GM12875 (cell line): Measurements from ENCODE around the gene SUCLG1.
A peak's percentile ranks its signal among the peaks of the same experiment; 100 is the strongest.

Experiments
- H3K4me3 ChIP-seq: one replicate; pipeline ENCODE4 v1.5.1; 2011; ENCODE audit warnings: low read depth, low read length, control low read depth
- TF ChIP-seq, protein P1 (sequence below): IDR thresholded peaks from 2 replicates; pipeline ENCODE4 v1.5.1; 2011; ENCODE audit warnings: low read depth, mild to moderate bottlenecking, control low read depth, inconsistent platforms, low read length, moderate library complexity, borderline replicate concordance; ENCODE audit not compliant: insufficient read depth

The SUCLG1 gene

DNA sequence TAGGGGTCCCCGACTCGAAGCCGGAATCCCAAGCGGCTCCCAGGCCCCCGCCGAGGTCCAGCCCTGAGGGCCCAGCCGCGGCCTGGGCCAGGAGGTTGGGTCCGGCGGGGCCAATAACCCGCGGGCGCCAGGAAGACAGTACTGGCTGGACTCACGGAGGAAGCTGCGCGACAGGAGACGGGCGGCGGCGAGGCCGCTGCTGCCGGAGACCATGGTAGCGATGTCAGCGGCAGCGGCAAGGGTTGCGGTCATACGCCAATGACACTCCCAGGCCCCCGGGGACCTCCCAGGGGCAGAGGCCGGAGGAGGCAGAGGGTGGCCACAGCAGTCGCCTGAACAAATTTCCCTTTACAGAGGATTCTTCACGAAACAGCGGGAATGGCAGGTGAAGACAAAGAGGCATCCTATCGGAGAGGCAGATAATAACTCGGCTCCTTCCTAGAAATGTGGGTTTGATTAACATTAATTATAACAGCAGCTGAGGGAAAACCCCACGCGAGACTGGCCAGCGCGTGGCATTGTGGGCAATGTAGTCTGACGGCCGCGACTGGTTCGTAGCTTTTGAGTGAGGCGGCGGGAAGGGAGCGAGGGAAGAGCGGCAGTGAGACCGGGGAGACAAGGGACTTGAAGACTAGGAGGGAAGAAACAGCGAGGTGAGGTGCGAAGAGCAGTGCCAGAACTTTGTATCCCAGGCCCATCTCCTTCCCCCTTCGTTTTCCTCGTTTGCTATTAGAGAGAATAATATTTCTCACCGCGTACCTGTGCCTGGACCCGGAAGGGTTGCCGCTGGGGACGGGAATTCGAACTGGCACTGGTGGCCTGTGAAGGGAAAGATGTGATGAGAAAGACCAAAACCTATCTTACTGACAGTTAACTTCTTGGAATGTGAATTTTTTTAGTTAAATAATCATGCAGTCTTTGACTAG, at the start of gene SUCLG1:
Gene SUCLG1 (minus strand): TSS at position 263 of the 926 bp plus-strand sequence. CDS start 11 bp downstream, at position 252.
- TF ChIP-seq, protein P1, sequence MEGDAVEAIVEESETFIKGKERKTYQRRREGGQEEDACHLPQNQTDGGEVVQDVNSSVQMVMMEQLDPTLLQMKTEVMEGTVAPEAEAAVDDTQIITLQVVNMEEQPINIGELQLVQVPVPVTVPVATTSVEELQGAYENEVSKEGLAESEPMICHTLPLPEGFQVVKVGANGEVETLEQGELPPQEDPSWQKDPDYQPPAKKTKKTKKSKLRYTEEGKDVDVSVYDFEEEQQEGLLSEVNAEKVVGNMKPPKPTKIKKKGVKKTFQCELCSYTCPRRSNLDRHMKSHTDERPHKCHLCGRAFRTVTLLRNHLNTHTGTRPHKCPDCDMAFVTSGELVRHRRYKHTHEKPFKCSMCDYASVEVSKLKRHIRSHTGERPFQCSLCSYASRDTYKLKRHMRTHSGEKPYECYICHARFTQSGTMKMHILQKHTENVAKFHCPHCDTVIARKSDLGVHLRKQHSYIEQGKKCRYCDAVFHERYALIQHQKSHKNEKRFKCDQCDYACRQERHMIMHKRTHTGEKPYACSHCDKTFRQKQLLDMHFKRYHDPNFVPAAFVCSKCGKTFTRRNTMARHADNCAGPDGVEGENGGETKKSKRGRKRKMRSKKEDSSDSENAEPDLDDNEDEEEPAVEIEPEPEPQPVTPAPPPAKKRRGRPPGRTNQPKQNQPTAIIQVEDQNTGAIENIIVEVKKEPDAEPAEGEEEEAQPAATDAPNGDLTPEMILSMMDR: no peak

DNA sequence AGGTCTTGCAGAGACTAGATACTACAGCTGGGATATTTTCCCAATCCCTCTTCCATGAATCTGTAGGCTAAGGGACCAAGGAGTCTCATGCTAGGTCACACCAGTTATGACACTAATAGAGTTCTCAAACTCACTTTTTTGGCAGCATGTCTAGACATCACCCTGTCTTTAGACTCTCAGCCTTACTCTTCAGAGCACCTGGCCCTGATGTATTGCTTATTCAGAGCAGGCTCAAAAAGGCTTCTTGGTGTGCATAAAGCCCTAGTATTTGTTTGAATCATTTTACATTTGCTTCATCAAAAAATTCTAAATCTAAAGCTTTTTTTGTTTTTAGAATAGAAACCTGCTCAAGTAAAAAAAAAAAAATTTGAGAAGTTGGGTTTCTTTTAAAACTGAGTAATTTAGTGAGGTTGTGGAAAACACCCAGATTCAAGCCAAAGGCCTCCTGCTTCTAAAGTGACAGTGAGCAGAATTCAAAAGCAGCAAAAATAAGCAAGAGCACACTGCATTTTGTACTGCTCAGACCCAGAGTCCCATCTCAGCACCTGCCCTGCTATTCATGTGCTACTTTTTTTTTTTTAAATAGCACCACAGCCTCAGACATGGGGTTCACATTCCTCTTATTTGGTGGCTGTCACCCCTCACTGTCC, 39.2 kb upstream of the SUCLG1 start:
- H3K4me3 ChIP-seq: no peak overlapping the region
- TF ChIP-seq, protein P1: no peak

More for the DNA sequence above, at the start of gene SUCLG1:
- H3K4me3 ChIP-seq: peak within 1 kb of the TSS; percentile 69

DNA sequence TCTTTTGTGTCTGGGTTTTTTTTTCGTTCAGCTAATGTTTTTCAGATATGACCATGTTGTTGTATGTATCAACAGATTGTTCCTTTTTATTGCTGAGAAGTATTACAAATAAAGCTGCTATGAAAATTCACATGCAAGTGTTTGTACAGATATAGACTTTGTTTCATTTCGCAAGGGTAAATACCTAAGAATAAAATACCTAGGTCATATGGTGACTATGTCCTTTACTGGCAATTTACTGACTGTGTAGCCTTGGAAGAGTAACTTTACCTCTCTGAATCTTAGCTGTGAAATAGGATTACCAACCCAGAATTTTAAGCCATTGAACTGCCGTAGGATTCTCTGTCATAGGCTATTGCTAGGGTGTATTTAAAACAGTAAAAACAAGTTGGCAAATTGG, 38.2 kb upstream of the SUCLG1 start:
- TF ChIP-seq, protein P1: no peak
- H3K4me3 ChIP-seq: no peak overlapping the region

DNA sequence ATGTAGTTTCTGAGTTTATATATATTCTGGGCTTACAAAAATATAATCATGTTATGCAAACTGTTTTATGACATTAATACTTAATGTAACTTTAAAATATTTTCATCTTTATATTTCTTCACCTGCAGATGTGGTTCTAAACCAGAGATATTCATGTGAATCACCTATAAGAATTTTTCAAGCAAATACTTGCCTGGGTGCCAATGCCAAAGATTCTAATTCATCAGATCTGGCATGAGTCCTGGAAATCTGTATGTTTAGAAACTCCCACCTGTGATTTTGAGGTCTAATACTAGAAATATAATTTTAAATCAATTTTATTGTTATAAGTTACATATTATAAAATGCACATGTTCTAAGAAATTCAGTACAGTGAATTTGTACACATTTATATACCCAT, 37.3 kb upstream of the SUCLG1 start:
- TF ChIP-seq, protein P1: no peak
- H3K4me3 ChIP-seq: no peak overlapping the region

DNA sequence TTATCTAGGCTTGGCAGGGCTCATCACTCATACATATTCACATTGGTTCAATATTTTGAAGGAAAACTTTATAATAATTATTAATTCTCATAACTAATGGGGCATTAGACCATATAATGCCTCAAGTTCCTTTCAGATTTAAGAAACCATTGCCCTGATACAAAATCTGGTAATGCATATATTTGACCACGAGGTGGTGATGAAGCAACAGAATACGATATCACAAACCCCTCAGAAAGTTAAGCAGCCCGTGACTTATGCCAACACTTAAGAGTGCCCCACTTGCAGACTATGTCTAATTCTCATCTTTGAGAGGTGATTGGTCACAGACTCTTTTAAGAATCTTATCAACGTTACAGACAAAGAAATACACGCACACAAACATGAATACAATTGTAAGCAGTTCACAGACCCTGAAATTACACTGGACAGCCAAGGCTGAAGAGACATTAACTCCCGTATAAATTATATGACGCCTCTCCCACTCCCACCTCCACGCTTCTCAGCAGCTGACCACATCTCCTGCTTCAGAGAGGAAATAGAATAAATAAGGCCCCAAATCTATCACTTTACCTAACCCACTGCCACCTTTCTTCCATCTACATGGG, 36.6 kb upstream of the SUCLG1 start:
- H3K4me3 ChIP-seq: no peak overlapping the region
- TF ChIP-seq, protein P1: peak; percentile 32; the same call in 1 of the 2 replicates

DNA sequence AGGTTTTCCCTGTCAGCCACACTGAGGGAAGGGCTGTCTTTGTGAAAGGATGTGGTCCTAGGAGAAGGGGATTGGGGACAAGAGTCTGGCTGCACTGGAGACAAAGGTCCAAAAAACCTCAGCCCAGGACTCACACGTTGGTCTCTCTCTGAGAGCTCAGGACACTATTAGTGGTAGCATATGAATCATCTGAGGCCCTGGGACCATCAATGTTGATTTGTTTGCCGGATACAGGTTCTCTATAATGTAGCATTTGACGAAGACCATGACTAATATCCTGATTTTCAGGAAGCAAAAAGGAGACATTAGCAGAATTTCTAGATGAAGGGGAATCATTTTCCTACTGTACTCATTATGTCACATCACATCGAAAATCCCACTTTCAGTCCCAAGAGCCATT, 35.0 kb upstream of the SUCLG1 start:
- H3K4me3 ChIP-seq: no peak overlapping the region
- TF ChIP-seq, protein P1: no peak
